Measurements from ENCODE around the gene PPP2R2C. TPM values are rescaled to one million over a fixed set of nuclear protein-coding genes. Genes with fewer than 3 reads are reported as not detected.

The PPP2R2C gene
- total RNA-seq, 2 donors from 2014 or later = 0.05 to 0.35 TPM

- TF ChIP-seq CTCF (IDR thresholded peaks at IDR 0.05) = no peak
- Histone ChIP-seq H3K27ac (no peak overlapping the region), H3K27me3 (no peaks in the 10 kb centered on the region), H3K36me3 (no peaks in the 10 kb centered on the region), H3K9ac (ENCODE audit: low read depth in 2 of 2, low read length in 2 of 2) (no peak overlapping the region), H3K9me3 (no peaks in the 10 kb centered on the region), H3K4me3 (no peak overlapping the region), H3K4me1 (no peaks in the 10 kb centered on the region)
- intact Hi-C loops (cut with DNase I) = no loop called here
- DNase-seq = no peak
Observed at GRCh38 chr4:6402566-6403399, 69.6 kb downstream of the PPP2R2C start.

- no peak for DNase-seq
- H3K9me3 ChIP-seq = no peaks in the 10 kb centered on the region
- TF ChIP-seq CTCF (IDR thresholded peaks at IDR 0.05) = no peak
- no peak overlapping the region for H3K4me3 ChIP-seq
- no peaks in the 10 kb centered on the region for H3K27me3 ChIP-seq
- no peaks in the 10 kb centered on the region for H3K36me3 ChIP-seq
- H3K9ac ChIP-seq (ENCODE audit: low read depth in 2 of 2, low read length in 2 of 2) = no peak overlapping the region
- H3K4me1 ChIP-seq = no peaks in the 10 kb centered on the region
- H3K27ac ChIP-seq = no peak overlapping the region
- intact Hi-C loops (cut with DNase I) = no loop called here
Observed at GRCh38 chr4:6401797-6402196, 70.6 kb downstream of the PPP2R2C start.

GRCh38 chr4:6396696-6397236 lies 75.6 kb downstream of the PPP2R2C start:
- no peak for TF ChIP-seq CTCF (IDR thresholded peaks at IDR 0.05)
- no peaks in the 10 kb centered on the region for H3K4me1 ChIP-seq
- no peaks in the 10 kb centered on the region for H3K36me3 ChIP-seq
- no peak overlapping the region for H3K27ac ChIP-seq
- H3K9ac ChIP-seq (ENCODE audit: low read depth in 2 of 2, low read length in 2 of 2) = no peak overlapping the region
- no peaks in the 10 kb centered on the region for H3K9me3 ChIP-seq
- no peaks in the 10 kb centered on the region for H3K27me3 ChIP-seq
- intact Hi-C loops (cut with DNase I) = no loop called here
- DNase-seq = no peak
- H3K4me3 ChIP-seq = no peak overlapping the region

- H3K36me3 ChIP-seq = no peaks in the 10 kb centered on the region
- no peaks in the 10 kb centered on the region for H3K27me3 ChIP-seq
- H3K9me3 ChIP-seq = no peaks in the 10 kb centered on the region
- no peak overlapping the region for H3K27ac ChIP-seq
- no peaks in the 10 kb centered on the region for H3K4me1 ChIP-seq
- H3K4me3 ChIP-seq = no peak overlapping the region
- TF ChIP-seq CTCF (IDR thresholded peaks at IDR 0.05) = no peak
- H3K9ac ChIP-seq (ENCODE audit: low read depth in 2 of 2, low read length in 2 of 2) = no peak overlapping the region
- intact Hi-C loops (cut with DNase I) = no loop called here
- no peak for DNase-seq
Observed at GRCh38 chr4:6395466-6396228, 76.8 kb downstream of the PPP2R2C start.

- no peaks in the 10 kb centered on the region for H3K4me1 ChIP-seq
- DNase-seq = no peak
- TF ChIP-seq CTCF (IDR thresholded peaks at IDR 0.05) = no peak
Observed at GRCh38 chr4:6394671-6395081, 77.7 kb downstream of the PPP2R2C start.

More at GRCh38 chr4:6394671-6395081, 77.7 kb downstream of the PPP2R2C start:
- Histone ChIP-seq H3K27ac (no peak overlapping the region), H3K9ac (ENCODE audit: low read depth in 2 of 2, low read length in 2 of 2) (no peak overlapping the region), H3K4me3 (no peak overlapping the region), H3K9me3 (no peaks in the 10 kb centered on the region), H3K27me3 (no peaks in the 10 kb centered on the region), H3K36me3 (no peaks in the 10 kb centered on the region)
- intact Hi-C loops (cut with DNase I) = no loop called here
